ENCODE measurements around the gene MVK.
A peak's percentile ranks its signal among the peaks of the same experiment; 100 is the strongest.

MVK gene

DNA sequence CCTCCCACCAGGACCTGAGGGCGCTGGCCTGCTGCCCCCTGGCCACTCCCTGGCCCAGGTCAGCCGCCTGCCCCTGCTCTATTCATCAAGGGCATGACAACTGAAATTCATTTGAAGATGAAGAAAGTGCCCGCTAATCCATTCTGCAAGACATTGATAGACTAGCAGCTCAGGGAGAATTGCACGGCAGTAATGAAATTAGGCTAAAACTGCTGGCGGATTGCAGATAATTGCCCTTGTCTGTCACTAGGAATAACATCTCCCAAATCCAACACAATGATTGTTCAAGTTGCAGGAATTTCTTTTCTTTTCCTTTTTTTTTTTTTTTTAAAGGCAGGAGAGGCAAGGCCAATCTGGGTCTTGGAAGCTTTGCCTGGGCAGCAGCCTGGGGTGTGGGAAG is 44.5 kb downstream of the MVK start:
- H3K4me3 ChIP-seq (ENCODE audit: control insufficient read depth, low read depth, low read length) = no peak overlapping the region
- TF ChIP-seq, protein P1, sequence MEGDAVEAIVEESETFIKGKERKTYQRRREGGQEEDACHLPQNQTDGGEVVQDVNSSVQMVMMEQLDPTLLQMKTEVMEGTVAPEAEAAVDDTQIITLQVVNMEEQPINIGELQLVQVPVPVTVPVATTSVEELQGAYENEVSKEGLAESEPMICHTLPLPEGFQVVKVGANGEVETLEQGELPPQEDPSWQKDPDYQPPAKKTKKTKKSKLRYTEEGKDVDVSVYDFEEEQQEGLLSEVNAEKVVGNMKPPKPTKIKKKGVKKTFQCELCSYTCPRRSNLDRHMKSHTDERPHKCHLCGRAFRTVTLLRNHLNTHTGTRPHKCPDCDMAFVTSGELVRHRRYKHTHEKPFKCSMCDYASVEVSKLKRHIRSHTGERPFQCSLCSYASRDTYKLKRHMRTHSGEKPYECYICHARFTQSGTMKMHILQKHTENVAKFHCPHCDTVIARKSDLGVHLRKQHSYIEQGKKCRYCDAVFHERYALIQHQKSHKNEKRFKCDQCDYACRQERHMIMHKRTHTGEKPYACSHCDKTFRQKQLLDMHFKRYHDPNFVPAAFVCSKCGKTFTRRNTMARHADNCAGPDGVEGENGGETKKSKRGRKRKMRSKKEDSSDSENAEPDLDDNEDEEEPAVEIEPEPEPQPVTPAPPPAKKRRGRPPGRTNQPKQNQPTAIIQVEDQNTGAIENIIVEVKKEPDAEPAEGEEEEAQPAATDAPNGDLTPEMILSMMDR (IDR thresholded peaks at IDR 0.05; ENCODE audit: control insufficient read depth, insufficient read depth, low read depth, low read length, missing control alignments) = no peak
- DNase-seq (ENCODE audit: low read depth) = no peak

DNA sequence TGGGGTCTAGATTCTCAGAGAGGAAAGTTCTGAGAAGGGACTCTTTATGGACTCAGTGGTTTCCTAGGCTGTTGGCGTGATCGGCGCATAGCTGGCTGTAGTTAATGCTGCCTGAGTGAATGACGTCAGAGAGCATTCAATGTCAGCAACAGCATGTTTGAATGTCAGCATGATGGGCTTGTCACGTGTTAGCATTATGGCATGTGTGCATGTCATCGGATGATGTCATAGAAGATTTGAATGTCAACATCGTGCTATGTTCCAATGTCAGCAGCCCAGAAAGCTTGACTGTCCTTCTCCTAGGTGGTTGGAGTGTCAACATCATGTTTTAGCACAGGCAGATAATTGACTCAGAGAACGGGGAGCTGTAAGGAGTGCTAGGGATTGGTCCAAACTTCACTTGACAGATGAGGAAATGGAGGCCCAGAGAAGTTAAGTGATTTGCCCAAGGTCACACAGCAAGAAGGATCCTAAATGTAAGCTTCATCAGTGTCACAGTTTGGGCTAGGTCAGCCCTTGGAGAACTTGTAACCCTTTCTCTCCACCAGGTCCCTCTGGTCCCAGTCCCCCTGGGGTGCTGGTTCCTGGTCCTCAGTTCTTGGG is 45.5 kb downstream of the MVK start:
- no peak for DNase-seq (ENCODE audit: low read depth)
- no peak overlapping the region for H3K4me3 ChIP-seq (ENCODE audit: control insufficient read depth, low read depth, low read length)
- TF ChIP-seq, protein P1 (IDR thresholded peaks at IDR 0.05; ENCODE audit: control insufficient read depth, insufficient read depth, low read depth, low read length, missing control alignments) = no peak

DNA sequence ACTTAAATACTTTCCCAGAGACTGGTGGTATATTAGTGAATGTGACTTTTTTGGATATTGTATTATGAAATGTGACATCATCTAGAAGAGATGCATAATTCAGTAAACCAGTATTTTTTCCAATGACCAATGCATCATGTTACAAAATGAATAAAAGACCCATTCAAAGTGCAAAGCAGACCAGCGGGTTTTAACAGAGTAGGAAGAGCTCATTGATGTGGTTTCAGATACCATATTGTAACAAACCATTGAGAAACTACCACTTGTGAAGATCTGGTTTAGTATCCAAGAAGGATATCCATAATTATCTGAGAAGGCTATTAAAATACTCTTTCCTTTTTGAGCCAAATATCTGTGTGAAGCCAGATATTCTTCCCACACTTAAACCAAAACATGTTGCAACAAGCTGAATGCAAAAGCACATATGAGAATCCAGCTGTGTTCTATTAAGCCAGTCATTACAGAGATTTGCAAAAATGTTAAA is 47.7 kb downstream of the MVK start:
- TF ChIP-seq, protein P1 (IDR thresholded peaks at IDR 0.05; ENCODE audit: control insufficient read depth, insufficient read depth, low read depth, low read length, missing control alignments) = no peak
- no peak overlapping the region for H3K4me3 ChIP-seq (ENCODE audit: control insufficient read depth, low read depth, low read length)
- DNase-seq (ENCODE audit: low read depth) = peak; percentile 59

DNA sequence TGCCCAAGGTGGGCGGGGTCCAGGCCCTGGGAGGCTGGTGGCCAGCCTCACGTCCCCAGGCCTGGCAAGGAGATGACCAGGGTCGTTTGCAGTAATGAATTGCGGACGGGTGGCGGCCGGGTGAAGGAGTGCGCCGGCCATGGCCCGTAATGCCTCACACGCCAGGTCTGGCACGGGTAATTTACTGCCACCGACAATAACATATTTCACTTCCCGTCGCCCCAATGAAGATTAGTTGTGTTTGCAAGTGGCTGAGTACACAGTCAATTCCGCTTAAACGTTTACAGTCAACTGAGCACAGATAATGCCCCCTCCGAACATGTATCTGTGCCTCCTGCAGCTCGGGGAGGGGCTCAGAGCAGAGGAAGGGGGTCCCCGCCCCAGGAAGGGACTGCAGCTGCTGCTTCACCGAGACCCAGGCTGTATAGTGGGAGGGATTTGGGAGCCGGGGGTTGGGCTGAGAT is 48.3 kb downstream of the MVK start:
- no peak for DNase-seq (ENCODE audit: low read depth)
- TF ChIP-seq, protein P1 (IDR thresholded peaks at IDR 0.05; ENCODE audit: control insufficient read depth, insufficient read depth, low read depth, low read length, missing control alignments) = no peak

DNA sequence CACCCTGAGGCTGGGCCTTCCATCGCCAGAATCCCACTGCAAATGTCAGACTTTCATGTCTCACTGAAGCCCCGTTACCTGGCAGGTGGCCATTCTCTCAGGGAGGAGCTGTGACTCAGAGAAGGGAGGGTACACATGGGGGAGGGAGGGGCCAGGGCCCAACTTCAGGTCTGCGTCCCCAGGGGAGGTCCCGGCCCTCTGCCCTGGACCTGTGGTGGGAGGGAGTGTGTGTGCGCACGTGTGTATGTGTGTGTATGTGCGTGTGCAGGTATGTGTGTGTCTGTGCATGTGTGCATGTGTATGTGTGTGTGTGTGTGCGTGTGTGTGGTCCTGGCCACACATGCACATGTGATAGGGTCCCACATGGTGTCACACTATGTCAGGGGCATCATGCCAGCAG is 50.9 kb downstream of the MVK start:
- no peak for DNase-seq (ENCODE audit: low read depth)
- TF ChIP-seq, protein P1 (IDR thresholded peaks at IDR 0.05; ENCODE audit: control insufficient read depth, insufficient read depth, low read depth, low read length, missing control alignments) = no peak

More for the DNA sequence above, 48.3 kb downstream of the MVK start:
- no peak overlapping the region for H3K4me3 ChIP-seq (ENCODE audit: control insufficient read depth, low read depth, low read length)

DNA sequence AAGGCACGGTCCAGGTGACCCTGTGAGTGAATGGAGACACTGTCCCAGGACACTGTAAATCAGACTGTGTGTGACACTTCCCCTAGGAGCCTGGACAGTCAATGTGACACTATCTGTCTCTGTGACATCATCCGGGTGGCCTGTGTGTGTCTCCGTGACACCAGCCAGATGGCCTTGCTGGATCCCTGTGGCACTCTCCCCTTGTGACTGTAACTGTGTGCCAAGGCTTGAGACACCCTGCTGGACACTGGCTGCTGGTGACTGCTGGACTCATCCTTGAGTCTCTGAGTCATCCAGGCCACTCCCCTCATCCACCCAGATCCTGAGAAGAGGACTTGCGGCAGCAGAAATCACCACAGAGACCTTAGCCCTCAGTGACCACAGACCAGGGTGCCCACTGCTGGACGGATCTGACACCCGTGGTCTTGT is 51.6 kb downstream of the MVK start:
- peak; percentile 14 for DNase-seq (ENCODE audit: low read depth)
- TF ChIP-seq, protein P1 (IDR thresholded peaks at IDR 0.05; ENCODE audit: control insufficient read depth, insufficient read depth, low read depth, low read length, missing control alignments) = peak; percentile 22
- no peak overlapping the region for H3K4me3 ChIP-seq (ENCODE audit: control insufficient read depth, low read depth, low read length)

More for the DNA sequence above, 50.9 kb downstream of the MVK start:
- no peak overlapping the region for H3K4me3 ChIP-seq (ENCODE audit: control insufficient read depth, low read depth, low read length)

All from AG09309 (cell line).